ENCODE results near the gene UGGT2. TPM values are rescaled to one million over a fixed set of nuclear protein-coding genes. Genes with fewer than 3 reads are reported as not detected.

The UGGT2 gene
- total and polyA plus RNA-seq, 4 donors, result 7.6 to 60.2 (median 16.3) TPM

DNA sequence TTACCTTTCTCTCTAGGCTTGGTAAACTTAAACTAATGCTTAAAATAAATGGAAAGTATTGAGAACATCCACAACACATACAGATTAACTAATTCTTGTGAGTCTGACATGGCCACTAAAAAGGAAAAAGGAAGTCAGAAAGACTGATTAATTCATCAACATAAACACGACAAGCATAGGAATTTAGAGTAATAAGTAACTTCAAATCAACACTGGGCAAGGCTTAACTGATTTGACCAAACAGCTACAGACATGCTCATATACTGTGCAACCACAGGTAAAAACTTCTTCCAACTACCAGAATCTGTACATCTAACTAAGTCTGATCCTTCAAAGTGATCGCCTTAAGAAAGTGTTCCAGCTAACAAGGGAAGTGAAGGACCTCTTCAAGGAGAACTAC, 20.5 kb downstream of the UGGT2 start:
- Histone ChIP-seq H3K4me3 (no peak overlapping the region), H3K9me3 (ENCODE audit: control insufficient read depth in 4 of 4, insufficient read depth in 3 of 4, low read length in 3 of 4) (peaks cover 0 to 5% (median 1%) of the 10 kb centered on the region in 4 donors), H3K36me3 (ENCODE audit: control insufficient read depth in 4 of 4, insufficient read depth in 4 of 4, low read length in 4 of 4) (peaks cover 0 to 3% (median 2%) of the 10 kb centered on the region in 4 donors), H3K9ac (ENCODE audit: insufficient read depth in 1 of 2, low read length in 2 of 2) (no peak overlapping the region), H3K27ac (ENCODE audit: low read depth in 1 of 2, low read length in 1 of 2) (no peak overlapping the region), H3K4me1 (ENCODE audit: control insufficient read depth in 5 of 5, insufficient read depth in 5 of 5, low read length in 5 of 5) (peaks cover 0 to 3% (median 0%) of the 10 kb centered on the region in 5 donors), H3K27me3 (ENCODE audit: control insufficient read depth in 3 of 3, insufficient read depth in 3 of 3, low read length in 2 of 3) (no peaks in the 10 kb centered on the region)
- TF ChIP-seq, protein P1, sequence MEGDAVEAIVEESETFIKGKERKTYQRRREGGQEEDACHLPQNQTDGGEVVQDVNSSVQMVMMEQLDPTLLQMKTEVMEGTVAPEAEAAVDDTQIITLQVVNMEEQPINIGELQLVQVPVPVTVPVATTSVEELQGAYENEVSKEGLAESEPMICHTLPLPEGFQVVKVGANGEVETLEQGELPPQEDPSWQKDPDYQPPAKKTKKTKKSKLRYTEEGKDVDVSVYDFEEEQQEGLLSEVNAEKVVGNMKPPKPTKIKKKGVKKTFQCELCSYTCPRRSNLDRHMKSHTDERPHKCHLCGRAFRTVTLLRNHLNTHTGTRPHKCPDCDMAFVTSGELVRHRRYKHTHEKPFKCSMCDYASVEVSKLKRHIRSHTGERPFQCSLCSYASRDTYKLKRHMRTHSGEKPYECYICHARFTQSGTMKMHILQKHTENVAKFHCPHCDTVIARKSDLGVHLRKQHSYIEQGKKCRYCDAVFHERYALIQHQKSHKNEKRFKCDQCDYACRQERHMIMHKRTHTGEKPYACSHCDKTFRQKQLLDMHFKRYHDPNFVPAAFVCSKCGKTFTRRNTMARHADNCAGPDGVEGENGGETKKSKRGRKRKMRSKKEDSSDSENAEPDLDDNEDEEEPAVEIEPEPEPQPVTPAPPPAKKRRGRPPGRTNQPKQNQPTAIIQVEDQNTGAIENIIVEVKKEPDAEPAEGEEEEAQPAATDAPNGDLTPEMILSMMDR (IDR thresholded peaks at IDR 0.05; ENCODE audit: control extremely low read depth, extremely low read depth), result no peak
- ATAC-seq (ENCODE audit: insufficient read depth, low FRiP score), result no peak
- DNase-seq, result no peak
- 65 to 66% methylated on average over 2 of the region's 2 CpGs for WGBS, 2 donors

DNA sequence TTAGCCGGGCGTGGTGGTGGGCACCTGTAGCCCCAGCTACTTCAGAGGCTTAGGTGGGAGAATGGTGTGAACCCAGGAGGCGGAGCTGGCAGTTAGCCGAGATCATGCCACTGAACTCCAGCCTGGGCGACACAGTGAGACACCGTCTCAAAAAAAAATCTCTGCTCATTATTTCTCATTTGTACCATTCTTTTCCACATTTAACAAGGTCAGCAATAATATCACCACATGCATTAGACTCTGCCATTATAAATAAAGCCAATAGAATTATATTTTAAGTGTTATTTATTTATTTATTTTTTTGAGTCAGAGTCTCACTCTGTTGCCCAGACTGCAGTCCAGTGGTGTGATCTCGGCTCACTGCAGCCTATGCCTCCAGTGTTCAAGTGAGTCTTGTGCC, 24.2 kb downstream of the UGGT2 start:
- peaks cover 0 to 3% (median 2%) of the 10 kb centered on the region in 4 donors for H3K36me3 ChIP-seq (ENCODE audit: control insufficient read depth in 4 of 4, insufficient read depth in 4 of 4, low read length in 4 of 4)
- H3K9ac ChIP-seq (ENCODE audit: insufficient read depth in 1 of 2, low read length in 2 of 2), result no peak overlapping the region
- DNase-seq (no peak), ATAC-seq (ENCODE audit: insufficient read depth, low FRiP score) (no peak)
- peaks cover 0 to 3% (median 0%) of the 10 kb centered on the region in 4 donors for H3K9me3 ChIP-seq (ENCODE audit: control insufficient read depth in 4 of 4, insufficient read depth in 3 of 4, low read length in 3 of 4)
- H3K4me3 ChIP-seq, result no peak overlapping the region
- peaks cover 0 to 3% (median 0%) of the 10 kb centered on the region in 5 donors for H3K4me1 ChIP-seq (ENCODE audit: control insufficient read depth in 5 of 5, insufficient read depth in 5 of 5, low read length in 5 of 5)
- H3K27me3 ChIP-seq (ENCODE audit: control insufficient read depth in 3 of 3, insufficient read depth in 3 of 3, low read length in 2 of 3), result no peaks in the 10 kb centered on the region
- no peak overlapping the region for H3K27ac ChIP-seq (ENCODE audit: low read depth in 1 of 2, low read length in 1 of 2)
- TF ChIP-seq, protein P1 (IDR thresholded peaks at IDR 0.05; ENCODE audit: control extremely low read depth, extremely low read depth), result no peak
- 97 to 99% methylated on average over 7 of the region's 7 CpGs for WGBS, 2 donors

DNA sequence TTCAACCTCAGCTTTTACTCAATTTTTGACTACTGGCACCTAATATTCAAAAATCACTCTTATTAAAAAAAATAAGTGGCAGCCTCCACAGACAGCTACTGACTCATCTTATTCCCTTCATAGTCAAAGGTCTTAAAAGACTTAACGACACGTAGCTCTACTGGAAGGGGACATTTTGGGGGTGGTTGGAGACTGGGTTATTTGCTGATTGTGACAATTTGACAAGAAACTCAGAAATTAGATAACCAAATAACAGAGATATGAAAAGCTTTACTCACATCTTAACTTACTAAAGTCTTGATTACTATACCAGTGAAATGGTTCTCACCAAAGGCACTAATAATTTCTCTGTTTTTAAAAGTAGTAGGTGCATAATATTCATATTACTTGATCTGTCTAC, 25.7 kb downstream of the UGGT2 start:
- no peak overlapping the region for H3K4me3 ChIP-seq
- H3K9ac ChIP-seq (ENCODE audit: insufficient read depth in 1 of 2, low read length in 2 of 2), result no peak overlapping the region
- ATAC-seq (ENCODE audit: insufficient read depth, low FRiP score) (no peak), DNase-seq (no peak)
- TF ChIP-seq, protein P1 (IDR thresholded peaks at IDR 0.05; ENCODE audit: control extremely low read depth, extremely low read depth), result no peak
- no peaks in the 10 kb centered on the region for H3K4me1 ChIP-seq (ENCODE audit: control insufficient read depth in 5 of 5, insufficient read depth in 5 of 5, low read length in 5 of 5)
- H3K27ac ChIP-seq (ENCODE audit: low read depth in 1 of 2, low read length in 1 of 2), result no peak overlapping the region
- WGBS, 2 donors, result 98 to 99% methylated on average over 2 of the region's 2 CpGs
- H3K9me3 ChIP-seq (ENCODE audit: control insufficient read depth in 4 of 4, insufficient read depth in 3 of 4, low read length in 3 of 4), result no peaks in the 10 kb centered on the region
- H3K27me3 ChIP-seq (ENCODE audit: control insufficient read depth in 3 of 3, insufficient read depth in 3 of 3, low read length in 2 of 3), result no peaks in the 10 kb centered on the region
- H3K36me3 ChIP-seq (ENCODE audit: control insufficient read depth in 4 of 4, insufficient read depth in 4 of 4, low read length in 4 of 4), result peaks cover 0 to 3% (median under 1%) of the 10 kb centered on the region in 4 donors

DNA sequence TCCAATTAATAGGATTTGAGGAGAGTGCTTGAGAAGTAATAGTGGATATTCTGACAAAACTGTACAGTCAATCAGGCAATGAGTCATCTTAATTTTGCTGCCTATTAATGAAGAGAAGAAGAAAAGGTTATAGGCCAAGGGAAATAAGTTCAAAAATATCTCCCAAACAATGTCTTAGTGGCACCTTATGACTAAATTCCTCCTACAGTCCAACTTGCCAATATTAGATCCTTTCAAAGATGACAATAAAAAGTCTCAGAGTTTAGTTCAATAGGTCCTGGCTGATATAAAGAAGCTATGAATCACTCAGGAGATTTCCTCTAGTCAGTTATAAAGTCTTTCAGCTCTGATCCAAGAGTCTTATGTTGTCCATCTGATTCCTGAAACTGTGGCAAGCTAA, 27.9 kb downstream of the UGGT2 start:
- ATAC-seq (ENCODE audit: insufficient read depth, low FRiP score), result no peak
- H3K27ac ChIP-seq (ENCODE audit: low read depth in 1 of 2, low read length in 1 of 2), result no peak overlapping the region
- H3K4me1 ChIP-seq (ENCODE audit: control insufficient read depth in 5 of 5, insufficient read depth in 5 of 5, low read length in 5 of 5), result no peaks in the 10 kb centered on the region
- no peaks in the 10 kb centered on the region for H3K9me3 ChIP-seq (ENCODE audit: control insufficient read depth in 4 of 4, insufficient read depth in 3 of 4, low read length in 3 of 4)
- no peaks in the 10 kb centered on the region for H3K27me3 ChIP-seq (ENCODE audit: control insufficient read depth in 3 of 3, insufficient read depth in 3 of 3, low read length in 2 of 3)
- no peak overlapping the region for H3K4me3 ChIP-seq
- peaks cover 0 to 6% (median 2%) of the 10 kb centered on the region in 4 donors for H3K36me3 ChIP-seq (ENCODE audit: control insufficient read depth in 4 of 4, insufficient read depth in 4 of 4, low read length in 4 of 4)
- no peak for DNase-seq
- TF ChIP-seq, protein P1 (IDR thresholded peaks at IDR 0.05; ENCODE audit: control extremely low read depth, extremely low read depth), result no peak
- no peak overlapping the region for H3K9ac ChIP-seq (ENCODE audit: insufficient read depth in 1 of 2, low read length in 2 of 2)
